ENCODE data around the gene PPP1R12C. TPM values are rescaled to one million over a fixed set of nuclear protein-coding genes. Genes with fewer than 3 reads are reported as not detected.

PPP1R12C gene
- total RNA-seq, 1 donor from 2014 or later, result 21.8 TPM

DNA sequence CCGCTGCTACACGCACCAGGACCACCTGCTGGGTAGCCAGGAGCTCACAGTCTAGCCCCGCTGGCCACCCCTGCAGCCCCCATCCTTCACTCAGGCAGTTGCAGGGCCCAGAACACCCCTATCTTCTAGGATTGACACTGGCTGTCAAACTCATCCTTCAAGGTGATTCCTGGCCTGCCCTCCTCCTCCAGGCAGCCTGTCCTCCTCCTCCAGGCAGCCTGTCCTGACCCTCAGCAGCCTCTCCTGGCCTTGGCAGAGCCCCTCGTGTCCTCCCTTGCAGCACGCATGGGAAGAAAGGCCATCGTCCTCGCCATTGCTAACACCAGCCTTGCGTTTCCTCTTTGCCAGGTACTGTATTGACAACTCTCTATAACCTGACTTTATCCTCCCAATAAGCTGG lies 45.5 kb downstream of the PPP1R12C start:
- H3K4me1 Mint-ChIP-seq, result peaks cover 8% of the 10 kb centered on the region
- peaks cover 7% of the 10 kb centered on the region for H3K4me1 ChIP-seq
- H4K20me1 ChIP-seq (ENCODE audit: low read depth), result peaks cover 5% of the 10 kb centered on the region
- no peaks in the 10 kb centered on the region for H3K36me3 Mint-ChIP-seq
- H3K9ac ChIP-seq, result no peak overlapping the region
- H3K4me2 ChIP-seq, result no peak overlapping the region
- peak overlapping the region; percentile 58 for H3K4me3 Mint-ChIP-seq
- peaks cover 8% of the 10 kb centered on the region for H3F3A ChIP-seq (ENCODE audit: low read depth)
- no peak overlapping the region for H3K4me3 ChIP-seq
- H3K36me3 ChIP-seq, result no peaks in the 10 kb centered on the region
- DNase-seq (ENCODE audit: low spot score), result no peak
- no peak overlapping the region for H3K27ac Mint-ChIP-seq
- no peaks in the 10 kb centered on the region for H3K79me2 ChIP-seq (ENCODE audit: low read depth)
- TF ChIP-seq EZH2 (IDR thresholded peaks at IDR 0.05) (no peak), EZH2phosphoT487 (IDR thresholded peaks at IDR 0.05) (no peak)
- TF ChIP-seq, protein P1, sequence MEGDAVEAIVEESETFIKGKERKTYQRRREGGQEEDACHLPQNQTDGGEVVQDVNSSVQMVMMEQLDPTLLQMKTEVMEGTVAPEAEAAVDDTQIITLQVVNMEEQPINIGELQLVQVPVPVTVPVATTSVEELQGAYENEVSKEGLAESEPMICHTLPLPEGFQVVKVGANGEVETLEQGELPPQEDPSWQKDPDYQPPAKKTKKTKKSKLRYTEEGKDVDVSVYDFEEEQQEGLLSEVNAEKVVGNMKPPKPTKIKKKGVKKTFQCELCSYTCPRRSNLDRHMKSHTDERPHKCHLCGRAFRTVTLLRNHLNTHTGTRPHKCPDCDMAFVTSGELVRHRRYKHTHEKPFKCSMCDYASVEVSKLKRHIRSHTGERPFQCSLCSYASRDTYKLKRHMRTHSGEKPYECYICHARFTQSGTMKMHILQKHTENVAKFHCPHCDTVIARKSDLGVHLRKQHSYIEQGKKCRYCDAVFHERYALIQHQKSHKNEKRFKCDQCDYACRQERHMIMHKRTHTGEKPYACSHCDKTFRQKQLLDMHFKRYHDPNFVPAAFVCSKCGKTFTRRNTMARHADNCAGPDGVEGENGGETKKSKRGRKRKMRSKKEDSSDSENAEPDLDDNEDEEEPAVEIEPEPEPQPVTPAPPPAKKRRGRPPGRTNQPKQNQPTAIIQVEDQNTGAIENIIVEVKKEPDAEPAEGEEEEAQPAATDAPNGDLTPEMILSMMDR (IDR thresholded peaks at IDR 0.05), result no peak
- no peak overlapping the region for H3K27ac ChIP-seq
- peaks cover 13% of the 10 kb centered on the region for H3K9me3 Mint-ChIP-seq
- peaks cover 100% of the 10 kb centered on the region for H3K27me3 ChIP-seq
- no peaks in the 10 kb centered on the region for H3K9me3 ChIP-seq (ENCODE audit: low read depth)
- peaks cover 55% of the 10 kb centered on the region for H3K27me3 Mint-ChIP-seq (ENCODE audit: insufficient read depth, low read depth)
- H2AFZ ChIP-seq (replicated peaks), result no peak overlapping the region

DNA sequence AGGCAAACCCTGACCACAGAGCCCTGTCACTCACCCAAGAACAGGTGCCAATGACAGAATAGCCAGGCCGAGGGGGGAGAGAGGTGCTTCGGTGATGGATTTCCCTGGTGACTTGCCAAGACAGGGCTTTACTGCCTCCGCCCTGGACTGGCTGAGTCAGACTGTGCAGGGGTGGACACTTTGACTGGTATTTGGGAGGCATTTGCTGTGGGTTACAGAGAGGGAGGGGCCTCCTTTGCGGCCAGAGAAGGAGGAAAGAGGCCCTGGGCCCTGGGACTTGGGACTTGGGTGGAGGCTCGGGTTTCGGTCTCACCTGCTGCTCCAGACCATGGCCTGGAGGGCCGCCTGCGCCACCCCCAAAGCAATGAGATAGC lies 46.3 kb downstream of the PPP1R12C start:
- Histone ChIP-seq H3K4me2 (no peak overlapping the region), H3K9me3 (ENCODE audit: low read depth) (no peaks in the 10 kb centered on the region), H3K36me3 (no peaks in the 10 kb centered on the region), H4K20me1 (ENCODE audit: low read depth) (peaks cover 5% of the 10 kb centered on the region), H3K4me1 (peaks cover 7% of the 10 kb centered on the region), H3K27me3 (peaks cover 100% of the 10 kb centered on the region), H2AFZ (replicated peaks) (no peak overlapping the region), H3K9ac (no peak overlapping the region), H3K27ac (no peak overlapping the region), H3F3A (ENCODE audit: low read depth) (peaks cover 8% of the 10 kb centered on the region), H3K4me3 (no peak overlapping the region), H3K79me2 (ENCODE audit: low read depth) (no peaks in the 10 kb centered on the region)
- Mint-ChIP-seq H3K36me3 (no peaks in the 10 kb centered on the region), H3K4me3 (no peak overlapping the region), H3K9me3 (peaks cover 13% of the 10 kb centered on the region), H3K27me3 (ENCODE audit: insufficient read depth, low read depth) (peaks cover 57% of the 10 kb centered on the region), H3K4me1 (peaks cover 8% of the 10 kb centered on the region), H3K27ac (no peak overlapping the region)
- TF ChIP-seq, protein P1 (IDR thresholded peaks at IDR 0.05), result no peak
- TF ChIP-seq EZH2phosphoT487 (IDR thresholded peaks at IDR 0.05), result no peak
- TF ChIP-seq EZH2 (IDR thresholded peaks at IDR 0.05), result no peak
- DNase-seq (ENCODE audit: low spot score), result no peak

DNA sequence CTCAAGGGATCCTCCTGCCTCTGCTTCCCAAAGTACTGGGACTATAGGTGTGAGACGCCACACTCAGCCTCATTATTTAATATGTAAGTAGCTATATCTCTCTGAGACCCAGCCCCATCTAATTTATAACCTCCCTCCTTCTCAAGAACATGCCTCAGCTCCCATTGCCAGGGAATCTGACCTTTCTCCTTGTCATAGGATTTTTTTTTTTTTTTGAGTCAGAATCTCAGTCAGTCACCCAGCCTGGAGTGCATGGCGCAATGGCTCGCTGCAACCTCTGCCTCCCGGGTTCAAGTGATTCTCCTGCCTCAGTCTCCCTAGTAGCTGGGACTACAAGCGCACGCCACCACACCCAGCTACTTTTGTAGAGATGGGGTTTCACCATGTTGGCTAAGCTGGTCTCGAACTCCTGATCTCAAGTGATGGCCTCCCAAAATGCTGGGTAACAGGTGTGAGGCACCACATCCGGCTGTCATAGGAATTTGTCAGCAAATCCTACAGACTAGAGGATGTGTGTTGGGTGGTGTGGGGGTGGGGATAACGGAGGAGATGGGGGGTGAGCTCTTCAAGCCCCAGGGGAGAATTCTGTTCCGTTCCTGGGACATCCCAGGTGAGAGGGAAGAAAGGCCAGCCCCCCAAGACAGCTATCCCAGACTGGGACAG lies 46.8 kb downstream of the PPP1R12C start:
- peaks cover 13% of the 10 kb centered on the region for H3K9me3 Mint-ChIP-seq
- H3K36me3 Mint-ChIP-seq, result no peaks in the 10 kb centered on the region
- H3K4me1 Mint-ChIP-seq, result peaks cover 8% of the 10 kb centered on the region
- Histone ChIP-seq H2AFZ (replicated peaks) (no peak overlapping the region), H3K36me3 (no peaks in the 10 kb centered on the region), H3K9me3 (ENCODE audit: low read depth) (no peaks in the 10 kb centered on the region), H3K4me2 (no peak overlapping the region), H3F3A (ENCODE audit: low read depth) (peaks cover 8% of the 10 kb centered on the region), H3K79me2 (ENCODE audit: low read depth) (no peaks in the 10 kb centered on the region), H3K4me1 (peaks cover 7% of the 10 kb centered on the region), H3K27ac (no peak overlapping the region), H3K9ac (no peak overlapping the region), H3K4me3 (no peak overlapping the region), H3K27me3 (peaks cover 100% of the 10 kb centered on the region), H4K20me1 (ENCODE audit: low read depth) (peaks cover 5% of the 10 kb centered on the region)
- H3K27me3 Mint-ChIP-seq (ENCODE audit: insufficient read depth, low read depth), result peaks cover 63% of the 10 kb centered on the region
- no peak for DNase-seq (ENCODE audit: low spot score)
- no peak overlapping the region for H3K4me3 Mint-ChIP-seq
- TF ChIP-seq, protein P1 (IDR thresholded peaks at IDR 0.05), result no peak
- TF ChIP-seq EZH2 (IDR thresholded peaks at IDR 0.05) (no peak), EZH2phosphoT487 (IDR thresholded peaks at IDR 0.05) (no peak)
- H3K27ac Mint-ChIP-seq, result no peak overlapping the region

Data from neural progenitor cell (in vitro differentiated cells).